ENCODE measurements around the gene MCRIP1. TPM values are rescaled to one million over a fixed set of nuclear protein-coding genes. Genes with fewer than 3 reads are reported as not detected.

Gene MCRIP1
- polyA plus RNA-seq, 1 of the 3 experiments (the other 2 are of a cell fraction), result 156 TPM

DNA sequence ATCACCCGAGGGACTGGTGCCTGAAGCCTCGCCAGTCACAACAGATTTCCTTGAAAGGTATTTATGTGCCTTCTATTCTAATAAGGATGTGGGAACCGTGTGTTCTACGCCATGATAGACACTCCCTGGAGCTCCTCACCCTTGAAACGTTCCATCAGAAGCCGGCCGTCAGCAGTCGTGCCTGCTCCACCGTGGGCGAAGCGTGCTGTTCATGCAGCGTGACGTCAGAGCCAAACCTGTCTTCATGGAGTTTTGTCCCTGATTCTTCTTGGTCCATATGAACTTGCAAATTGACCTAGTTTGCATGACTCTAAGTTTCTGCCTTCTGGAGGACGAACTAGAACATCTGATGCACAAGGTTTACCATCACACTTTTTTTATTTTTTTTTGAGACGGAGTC lies 6.2 kb upstream of the MCRIP1 start:
- H2AFZ ChIP-seq (ENCODE audit: low read depth), result no peak overlapping the region
- H3K27ac ChIP-seq (ENCODE audit: low read depth in 2 of 2, low read length in 1 of 2), result no peak overlapping the region
- no peak overlapping the region for H3K4me2 ChIP-seq
- H3K27me3 ChIP-seq (ENCODE audit: insufficient read depth), result no peaks in the 10 kb centered on the region
- H3K36me3 ChIP-seq (replicated peaks in 1 of 2; ENCODE audit: control insufficient read depth in 1 of 2, insufficient read depth in 2 of 2, low read length in 1 of 2), result peaks cover 2 to 17% of the 10 kb centered on the region in 2 experiments
- peaks cover 0 to 4% of the 10 kb centered on the region in 2 experiments; a peak in 1 of 4 replicates for H3K4me1 ChIP-seq (ENCODE audit: control insufficient read depth in 1 of 2, insufficient read depth in 2 of 2, low read depth in 1 of 2, low read length in 1 of 2)
- DNase-seq, result no peak
- peaks cover 18% of the 10 kb centered on the region for H3F3A ChIP-seq (replicated peaks; ENCODE audit: insufficient read depth)
- ChIA-PET CTCF (interaction anchor here (1.2 to 3.4 kb wide), 5 partner anchors 8 to 104 kb away, joined by 3 to 8 read pairs (median 4); no protein-coding TSS in a partner anchor), POLR2A (no interaction called here)
- TF ChIP-seq FOXM1 (IDR thresholded peaks at IDR 0.05; ENCODE audit: low read depth), result no peak
- TF ChIP-seq RAD21 (IDR thresholded peaks at IDR 0.05; ENCODE audit: low read length), result no peak
- no peak for TF ChIP-seq POLR2AphosphoS5 (IDR thresholded peaks at IDR 0.05; ENCODE audit: low read depth, low read length)
- TF ChIP-seq MEF2A (IDR thresholded peaks at IDR 0.05; ENCODE audit: borderline replicate concordance, low read depth), result no peak
- no peak for TF ChIP-seq CHD2 (IDR thresholded peaks at IDR 0.05; ENCODE audit: low read length, partially characterized antibody)
- TF ChIP-seq SMC3 (IDR thresholded peaks at IDR 0.05; ENCODE audit: low read depth, low read length), result no peak
- TF ChIP-seq JUND (IDR thresholded peaks at IDR 0.05), result no peak
- TF ChIP-seq REST (IDR thresholded peaks at IDR 0.05; ENCODE audit: low read depth, low read length), result no peak
- no peak for TF ChIP-seq TAF1 (IDR thresholded peaks at IDR 0.05; ENCODE audit: borderline replicate concordance, low read depth, low read length)
- no peak for TF ChIP-seq FOSL2 (IDR thresholded peaks at IDR 0.05; ENCODE audit: borderline replicate concordance, low read depth)
- TF ChIP-seq, protein P1, sequence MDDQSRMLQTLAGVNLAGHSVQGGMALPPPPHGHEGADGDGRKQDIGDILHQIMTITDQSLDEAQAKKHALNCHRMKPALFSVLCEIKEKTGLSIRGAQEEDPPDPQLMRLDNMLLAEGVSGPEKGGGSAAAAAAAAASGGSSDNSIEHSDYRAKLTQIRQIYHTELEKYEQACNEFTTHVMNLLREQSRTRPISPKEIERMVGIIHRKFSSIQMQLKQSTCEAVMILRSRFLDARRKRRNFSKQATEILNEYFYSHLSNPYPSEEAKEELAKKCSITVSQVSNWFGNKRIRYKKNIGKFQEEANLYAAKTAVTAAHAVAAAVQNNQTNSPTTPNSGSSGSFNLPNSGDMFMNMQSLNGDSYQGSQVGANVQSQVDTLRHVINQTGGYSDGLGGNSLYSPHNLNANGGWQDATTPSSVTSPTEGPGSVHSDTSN (IDR thresholded peaks at IDR 0.05), result no peak
- TF ChIP-seq CTCF (IDR thresholded peaks at IDR 0.05), result no peak
- TF ChIP-seq EP300 (IDR thresholded peaks at IDR 0.05; ENCODE audit: borderline replicate concordance in 1 of 2, low read depth in 1 of 2, low read length in 1 of 2), result no peak
- TF ChIP-seq MXI1 (IDR thresholded peaks at IDR 0.05; ENCODE audit: low read depth, low read length), result no peak
- no peaks in the 10 kb centered on the region for H3K9me2 ChIP-seq
- no peak overlapping the region for H3K9ac ChIP-seq
- no peak overlapping the region for H3K4me3 ChIP-seq (ENCODE audit: low read depth in 2 of 2, low read length in 1 of 2)
- H4K20me1 ChIP-seq (ENCODE audit: insufficient read depth), result no peaks in the 10 kb centered on the region; the same call in 1 of the 2 replicates
- H3K9me3 ChIP-seq, result no peaks in the 10 kb centered on the region
- H3K79me2 ChIP-seq (ENCODE audit: insufficient read depth), result peaks cover under 1% of the 10 kb centered on the region; the same call in 1 of the 2 replicates
- WGBS (ENCODE audit: low lambda C conversion rate), result 85% methylated on average over 15 of the region's 15 CpGs
